GM10248 (cell line): ENCODE results near the gene RNGTT.

Source experiments
- CTCF ChIA-PET: fragments of 300-600 bp; sonication (Branson Sonifier 250); formaldehyde crosslinking; extraction: SDS; loops from one replicate; lab custom pipeline; 2021; ENCODE audit warnings: antibody characterized with exemption; lab: Yijun Ruan, JAX
- POLR2A ChIA-PET: fragments of 350-650 bp; sonication (Branson Sonifier 250); formaldehyde crosslinking; extraction: SDS; loops from one replicate; lab custom pipeline; 2020; ENCODE audit warnings: antibody characterized with exemption; lab: Yijun Ruan, JAX
- DNase-seq: peaks from one replicate; pipeline ENCODE4 v3.0.0; 2012; ENCODE audit errors: extremely low spot score
- CTCF ChIP-seq: IDR thresholded peaks from 2 replicates; pipeline ENCODE4 v1.5.1; 2012; ENCODE audit warnings: mild to moderate bottlenecking, low read depth; ENCODE audit errors: extremely low read depth, missing control alignments, control extremely low read depth

The RNGTT gene

DNA sequence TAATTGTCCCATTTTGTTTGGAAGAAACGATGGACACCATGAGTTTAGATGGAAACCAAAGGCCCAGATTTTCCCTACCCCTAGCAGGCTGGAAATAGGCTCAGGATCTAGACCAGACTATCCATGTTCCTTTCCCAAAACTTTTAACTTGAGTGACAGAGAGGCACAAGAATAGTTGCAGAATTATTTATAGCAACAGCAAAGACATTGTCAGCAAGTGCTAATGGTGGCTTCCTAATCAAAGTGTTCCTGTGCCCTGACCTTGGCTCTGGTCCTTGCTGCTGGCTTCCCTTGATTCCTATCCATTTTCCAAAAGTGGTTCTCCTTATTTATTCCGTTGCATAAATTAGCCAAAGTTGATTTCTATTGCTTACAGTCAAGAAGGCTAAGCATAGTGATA lies 103.1 kb downstream of the RNGTT start:
- ChIA-PET CTCF (interaction anchor here (1.0 to 3.0 kb wide), 2 partner anchors 11 to 12 kb away, joined by 3 to 19 read pairs; no protein-coding TSS in a partner anchor), POLR2A (no interaction called here)
- DNase-seq = no peak
- TF ChIP-seq CTCF = no peak

- TF ChIP-seq CTCF = no peak
- POLR2A ChIA-PET = no interaction called here
- no peak for DNase-seq
- CTCF ChIA-PET = interaction anchor here (1.1 to 3.0 kb wide), 3 partner anchors 13 to 1465 kb away, joined by 3 to 19 read pairs (median 5); no protein-coding TSS in a partner anchor
Measured at GRCh38 chr6:88858455-88858854, 105.0 kb downstream of the RNGTT start.

DNA sequence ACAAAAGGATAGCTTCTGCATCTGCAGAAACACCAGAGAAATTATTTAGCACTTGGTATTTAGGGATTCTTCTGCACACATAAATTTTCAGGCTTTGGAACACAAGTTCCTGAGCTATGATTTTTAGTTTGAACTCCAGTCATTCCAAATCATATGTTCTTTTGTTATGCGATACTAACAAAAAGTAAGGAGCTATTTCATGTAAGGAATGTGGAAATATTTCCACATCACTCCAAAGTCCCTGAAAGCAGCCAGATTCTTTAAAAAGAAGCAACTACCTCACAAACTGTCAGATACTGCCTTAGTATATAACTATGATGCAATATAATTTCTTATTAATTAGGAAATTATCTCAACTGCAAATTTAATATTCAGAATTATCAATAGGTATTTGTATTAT lies 106.9 kb downstream of the RNGTT start:
- ChIA-PET CTCF (interaction anchor here (1.0 to 1.9 kb wide), 5 partner anchors 8 to 76 kb away, joined by 3 to 9 read pairs (median 4); no protein-coding TSS in a partner anchor), POLR2A (no interaction called here)
- no peak for TF ChIP-seq CTCF
- no peak for DNase-seq

GRCh38 chr6:88855541-88856147 lies 107.8 kb downstream of the RNGTT start:
- no peak for TF ChIP-seq CTCF
- POLR2A ChIA-PET = no interaction called here
- DNase-seq = no peak
- CTCF ChIA-PET = interaction anchor here (1.0 to 1.9 kb wide), 4 partner anchors 9 to 46 kb away, joined by 3 to 9 read pairs (median 4); no protein-coding TSS in a partner anchor

- POLR2A ChIA-PET = no interaction called here
- CTCF ChIA-PET = no interaction called here
- no peak for TF ChIP-seq CTCF
- no peak for DNase-seq
Measured at GRCh38 chr6:88852775-88853174, 110.6 kb downstream of the RNGTT start.

DNA sequence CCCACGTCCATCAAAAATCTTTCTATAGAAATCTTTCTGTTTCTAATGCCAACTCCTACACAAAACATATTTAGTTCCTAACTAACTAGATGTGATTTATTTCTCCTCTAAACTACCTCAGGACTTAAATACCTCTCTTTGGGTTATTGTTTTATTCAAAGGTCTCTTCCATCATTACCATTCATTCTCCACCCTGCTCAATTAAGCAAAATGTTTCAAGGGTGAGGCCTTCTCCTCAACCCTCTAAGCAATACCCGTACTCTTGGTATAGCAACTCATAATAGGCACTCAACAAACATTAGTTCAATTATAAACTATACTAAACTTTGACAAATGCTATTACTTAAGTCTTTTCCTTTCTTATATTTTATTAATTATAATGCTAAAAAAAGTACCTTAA lies 111.4 kb downstream of the RNGTT start:
- ChIA-PET POLR2A (no interaction called here), CTCF (no interaction called here)
- no peak for DNase-seq
- no peak for TF ChIP-seq CTCF
